K562 (cell line): ENCODE results near the gene TRIP10. TPM values are rescaled to one million over a fixed set of nuclear protein-coding genes. Genes with fewer than 3 reads are reported as not detected.
A peak's percentile ranks its signal among the peaks of the same experiment; 100 is the strongest.

Source experiments
- ATAC-seq: fragments of 200-7000 bp; cut with Tn5 transposase; 3 replicates; pipeline ENCODE4 v1.9.1; 2020; ENCODE audit warnings: moderate library complexity
- BruUV-seq: library from RNA; stranded (reverse); fragments of 400-500 nt; replicated peaks from 2 replicates; lab custom pipeline; 2021; lab: Mats Ljungman, UMichigan
- CTCF ChIA-PET: fragments of 300-600 bp; formaldehyde crosslinking; extraction: SDS; loops from one replicate; lab custom pipeline; 2021; ENCODE audit warnings: low intra/inter-chr PET ratio; lab: Yijun Ruan, JAX
- POLR2A ChIA-PET: fragments of 300-600, 350-650 bp; sonication (Branson Sonifier 250); formaldehyde crosslinking; extraction: SDS; loops from one replicate; lab custom pipeline; 2021; ENCODE audit warnings: antibody characterized with exemption, inconsistent platforms; lab: Yijun Ruan, JAX
- DNase-seq, 4 experiments: peaks; one replicate each; pipeline versions ENCODE4 v3.0.0 to v3.0.0-alpha.2; 2011 to 2018; ENCODE audit warnings: low spot score in 3 of 4, mixed read lengths in 3 of 4; ENCODE audit errors: extremely low read depth in 1 of 4
- FAIRE-seq: peaks from 2 replicates; lab custom pipeline; 2011; peaks lifted over from hg19 to GRCh38; lab: Jason Lieb, UNC
- H2AFZ ChIP-seq: 2 replicates; pipeline ENCODE4 v1.6.0; 2011; ENCODE audit warnings: low read depth, low read length, control low read depth, inconsistent platforms
- H3K27ac ChIP-seq: fragments of 200-600 bp; 3 replicates; pipeline ENCODE4 v1.8.0; 2011; ENCODE audit warnings: low read depth, mild to moderate bottlenecking, control low read depth, inconsistent platforms, low read length, moderate library complexity, mixed read lengths; ENCODE audit errors: extremely low read depth
- H3K27me3 ChIP-seq, 2 experiments: fragments of 300-600 bp in 1 of 2; 2 replicates in 1 of 2; 3 replicates in 1 of 2; pipeline versions ENCODE4 v1.6.0 to v1.8.0; 2011; ENCODE audit warnings: inconsistent platforms in 2 of 2, low read length in 2 of 2, mild to moderate bottlenecking in 1 of 2, mixed read lengths in 1 of 2, moderate library complexity in 1 of 2; ENCODE audit not compliant: control insufficient read depth in 2 of 2, insufficient read depth in 2 of 2
- H3K36me3 ChIP-seq: fragments of 300-600 bp; 3 replicates; pipeline ENCODE4 v1.8.0; 2011; ENCODE audit warnings: mild to moderate bottlenecking, low read length, inconsistent platforms; ENCODE audit not compliant: control insufficient read depth, insufficient read depth
- H3K4me1 ChIP-seq, 2 experiments: fragments of 200-600 bp in 1 of 2; replicated peaks in 1 of 2; 2 replicates in 1 of 2; 3 replicates in 1 of 2; pipeline versions ENCODE4 v1.5.1 to v1.8.0; 2011; ENCODE audit warnings: inconsistent platforms in 2 of 2, low read length in 2 of 2, mild to moderate bottlenecking in 1 of 2, mixed read lengths in 1 of 2, moderate library complexity in 1 of 2; ENCODE audit not compliant: control insufficient read depth in 2 of 2, insufficient read depth in 2 of 2
- H3K4me2 ChIP-seq: 2 replicates; pipeline ENCODE4 v1.6.1; 2011; ENCODE audit warnings: low read length, control low read depth, inconsistent platforms, mixed read lengths; ENCODE audit not compliant: insufficient read depth
- H3K4me3 ChIP-seq: fragments of 200-600 bp; sonication (generic), shearing (Covaris generic); 2 replicates; pipeline ENCODE4 v1.5.1; 2016; ENCODE audit warnings: control low read depth, inconsistent platforms
- H3K79me2 ChIP-seq: fragments of 200-600 bp; 3 replicates; pipeline ENCODE4 v1.8.0; 2011; ENCODE audit warnings: low read length, inconsistent platforms; ENCODE audit not compliant: control insufficient read depth, insufficient read depth
- H3K9ac ChIP-seq, 2 experiments: 2 replicates each; pipeline versions ENCODE4 v1.6.0 to v1.6.1; 2011; ENCODE audit warnings: low read depth in 2 of 2, low read length in 2 of 2, control low read depth in 1 of 2, inconsistent platforms in 1 of 2, mild to moderate bottlenecking in 1 of 2, mixed read lengths in 1 of 2; ENCODE audit not compliant: insufficient read depth in 1 of 2
- H3K9me1 ChIP-seq: one replicate; pipeline ENCODE4 v1.6.0; 2011; ENCODE audit warnings: inconsistent platforms, mild to moderate bottlenecking, low read length, moderate library complexity; ENCODE audit not compliant: control insufficient read depth, insufficient read depth
- H3K9me3 ChIP-seq: replicated peaks from 2 replicates; pipeline ENCODE4 v1.5.1; 2011; ENCODE audit warnings: low read depth, low read length, inconsistent platforms; ENCODE audit not compliant: control insufficient read depth, insufficient read depth
- H4K20me1 ChIP-seq: replicated peaks from 2 replicates; pipeline ENCODE4 v1.6.1; 2011; ENCODE audit warnings: low read length, inconsistent platforms, mixed read lengths; ENCODE audit not compliant: control insufficient read depth, insufficient read depth
- BCOR ChIP-seq: fragments of 450-650 bp; IDR thresholded peaks from 2 replicates; pipeline ENCODE4 v1.6.1; 2016
- HNRNPK ChIP-seq: fragments of 200-400 bp; formaldehyde crosslinking; IDR thresholded peaks from one replicate; pipeline ENCODE4 v1.6.1; 2018; ENCODE audit warnings: mild to moderate bottlenecking, low read depth, low read length; ENCODE audit not compliant: poor library complexity, severe bottlenecking
- KDM1A ChIP-seq, 2 experiments: fragments of 450-650 bp; IDR thresholded peaks; 2 replicates each; pipeline ENCODE4 v1.6.1; 2016; ENCODE audit warnings: mild to moderate bottlenecking in 2 of 2
- MEF2A ChIP-seq: IDR thresholded peaks from 2 replicates; pipeline ENCODE4 v1.6.1; 2011; ENCODE audit warnings: low read depth, mild to moderate bottlenecking, low read length, moderate library complexity; ENCODE audit not compliant: control insufficient read depth
- PYGO2 ChIP-seq: fragments of 450-650 bp; IDR thresholded peaks from 2 replicates; pipeline ENCODE4 v1.6.1; 2016; ENCODE audit warnings: mild to moderate bottlenecking, missing genetic modification characterization, moderate library complexity, missing compliant biosample characterization
- RBM25 ChIP-seq: fragments of 200-400 bp; formaldehyde crosslinking; IDR thresholded peaks from 2 replicates; pipeline ENCODE4 v1.6.1; 2018; ENCODE audit warnings: low read length, low read depth, moderate library complexity; ENCODE audit not compliant: severe bottlenecking
- SAP30 ChIP-seq: fragments of 200-600 bp; sonication (generic); IDR thresholded peaks from 2 replicates; pipeline ENCODE4 v1.6.1; 2012; ENCODE audit warnings: borderline replicate concordance, low read depth, mild to moderate bottlenecking, moderate library complexity, low read length, control low read depth, inconsistent platforms; ENCODE audit not compliant: insufficient read depth, poor library complexity, severe bottlenecking
- ZNF184 ChIP-seq: sonication (generic); formaldehyde crosslinking; IDR thresholded peaks from 2 replicates; pipeline ENCODE4 v1.5.0; 2020; ENCODE audit warnings: missing genetic modification reagents
- ZNF3 ChIP-seq: fragments of 250-450 bp; sonication (Bioruptor Pico); IDR thresholded peaks from 2 replicates; pipeline ENCODE4 v1.5.0; 2021; ENCODE audit warnings: mild to moderate bottlenecking, moderate library complexity
- WGBS: fragments of 100-300 bp; shearing (Covaris generic); methylation state at CpG from one replicate; pipeline ENCODE4 v1.1.6; 2016; ENCODE audit warnings: low coverage, mixed read lengths; ENCODE audit not compliant: insufficient coverage; ENCODE audit errors: missing lambda C conversion rate; 5-methylcytosine and 5-hydroxymethylcytosine counted together
- in situ Hi-C: fragments of 300-500 bp; cut with MboI; formaldehyde crosslinking; loops from 4 replicates; pipeline ENCODE4 v1.15.0; 2018; ENCODE audit warnings: inconsistent platforms, mixed read lengths
- intact Hi-C: fragments of 100-400 bp; cut with micrococcal nuclease; formaldehyde crosslinking; loops from 2 replicates; pipeline ENCODE4 v1.14.2; 2022
- polyA plus RNA-seq, 8 experiments: library from polyadenylated mRNA; depleted of rRNA in 4 of 8; stranded (reverse) in 5 of 8; unstranded in 3 of 8; fragments of >200 nt; fragmentation: Nextera tagmentation in 2 of 8; fragmentation: Illumina TruSeq in 1 of 8; extraction: Ambion mirVana in 2 of 8; extraction: Trizol in 1 of 8; gene quantifications; 2 replicates each; pipeline versions ENCODE4 v1.2.1 to v1.2.3, GENCODE V29; 2011 to 2014; ENCODE audit warnings: inconsistent platforms in 1 of 8, missing spikeins in 1 of 8
- total RNA-seq, 7 experiments: library from RNA; depleted of rRNA in 6 of 7; stranded (reverse); fragments of >200 nt in 6 of 7; fragmentation: Illumina TruSeq in 2 of 7; extraction: Trizol in 2 of 7; gene quantifications; 2 replicates each; pipeline versions ENCODE4 v1.2.1 to v1.2.3, GENCODE V29; 2011 to 2021; ENCODE audit warnings: low replicate concordance in 1 of 7
- TF ChIP-seq, protein P1 (sequence below), 2 experiments: fragments of 450-650 bp in 1 of 2; IDR thresholded peaks; 2 replicates each; pipeline ENCODE4 v1.6.1; 2011 to 2017; ENCODE audit warnings: low read depth in 2 of 2, antibody characterized with exemption in 1 of 2, borderline replicate concordance in 1 of 2, low read length in 1 of 2, mild to moderate bottlenecking in 1 of 2, mixed read lengths in 1 of 2; ENCODE audit not compliant: control insufficient read depth in 1 of 2
- TF ChIP-seq, protein P2 (sequence below): fragments of 250-450 bp; sonication (Bioruptor Pico); IDR thresholded peaks from 2 replicates; pipeline ENCODE4 v1.6.1; 2021; ENCODE audit warnings: mild to moderate bottlenecking

TRIP10 gene
- total and polyA plus RNA-seq, 9 of the 15 experiments (the other 6 are each of a cell fraction or from before 2014, with no cell fraction given), result 1.2 to 66.8 (median 36.1) TPM

DNA sequence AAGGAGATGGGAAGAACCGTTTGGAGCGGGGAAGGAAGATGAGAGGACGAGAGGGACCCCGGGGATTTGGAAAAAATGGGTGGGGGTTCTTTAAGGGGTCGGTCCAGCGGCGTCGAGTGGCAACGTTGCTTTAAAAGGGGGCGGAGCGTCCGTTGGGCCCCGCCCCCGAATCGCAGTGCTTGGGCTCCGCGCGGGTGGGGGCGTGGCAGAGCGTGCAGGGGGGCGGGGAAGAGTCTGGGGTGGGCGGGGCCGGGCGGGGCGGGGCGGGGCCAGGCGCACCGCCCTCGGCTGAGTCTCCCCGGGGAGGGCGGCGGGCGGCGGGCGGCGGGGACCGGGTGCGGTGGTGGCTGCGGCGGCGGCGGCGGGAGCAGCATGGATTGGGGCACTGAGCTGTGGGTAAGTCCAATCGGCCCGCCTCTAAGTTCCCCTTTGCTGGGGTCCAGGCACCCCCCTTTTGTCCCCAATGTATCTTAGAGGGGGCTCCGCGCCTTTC lies at the start of gene TRIP10 (continued):
- TF ChIP-seq MEF2A, result 0 out of 2 replicates have a peak, but pooled peaks have one; percentile 10
- TF ChIP-seq, protein P1, sequence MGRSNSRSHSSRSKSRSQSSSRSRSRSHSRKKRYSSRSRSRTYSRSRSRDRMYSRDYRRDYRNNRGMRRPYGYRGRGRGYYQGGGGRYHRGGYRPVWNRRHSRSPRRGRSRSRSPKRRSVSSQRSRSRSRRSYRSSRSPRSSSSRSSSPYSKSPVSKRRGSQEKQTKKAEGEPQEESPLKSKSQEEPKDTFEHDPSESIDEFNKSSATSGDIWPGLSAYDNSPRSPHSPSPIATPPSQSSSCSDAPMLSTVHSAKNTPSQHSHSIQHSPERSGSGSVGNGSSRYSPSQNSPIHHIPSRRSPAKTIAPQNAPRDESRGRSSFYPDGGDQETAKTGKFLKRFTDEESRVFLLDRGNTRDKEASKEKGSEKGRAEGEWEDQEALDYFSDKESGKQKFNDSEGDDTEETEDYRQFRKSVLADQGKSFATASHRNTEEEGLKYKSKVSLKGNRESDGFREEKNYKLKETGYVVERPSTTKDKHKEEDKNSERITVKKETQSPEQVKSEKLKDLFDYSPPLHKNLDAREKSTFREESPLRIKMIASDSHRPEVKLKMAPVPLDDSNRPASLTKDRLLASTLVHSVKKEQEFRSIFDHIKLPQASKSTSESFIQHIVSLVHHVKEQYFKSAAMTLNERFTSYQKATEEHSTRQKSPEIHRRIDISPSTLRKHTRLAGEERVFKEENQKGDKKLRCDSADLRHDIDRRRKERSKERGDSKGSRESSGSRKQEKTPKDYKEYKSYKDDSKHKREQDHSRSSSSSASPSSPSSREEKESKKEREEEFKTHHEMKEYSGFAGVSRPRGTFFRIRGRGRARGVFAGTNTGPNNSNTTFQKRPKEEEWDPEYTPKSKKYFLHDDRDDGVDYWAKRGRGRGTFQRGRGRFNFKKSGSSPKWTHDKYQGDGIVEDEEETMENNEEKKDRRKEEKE (IDR thresholded peaks at IDR 0.05; ENCODE audit: borderline replicate concordance in 1 of 2, control insufficient read depth in 1 of 2, low read depth in 2 of 2, low read length in 1 of 2), result no peak

DNA sequence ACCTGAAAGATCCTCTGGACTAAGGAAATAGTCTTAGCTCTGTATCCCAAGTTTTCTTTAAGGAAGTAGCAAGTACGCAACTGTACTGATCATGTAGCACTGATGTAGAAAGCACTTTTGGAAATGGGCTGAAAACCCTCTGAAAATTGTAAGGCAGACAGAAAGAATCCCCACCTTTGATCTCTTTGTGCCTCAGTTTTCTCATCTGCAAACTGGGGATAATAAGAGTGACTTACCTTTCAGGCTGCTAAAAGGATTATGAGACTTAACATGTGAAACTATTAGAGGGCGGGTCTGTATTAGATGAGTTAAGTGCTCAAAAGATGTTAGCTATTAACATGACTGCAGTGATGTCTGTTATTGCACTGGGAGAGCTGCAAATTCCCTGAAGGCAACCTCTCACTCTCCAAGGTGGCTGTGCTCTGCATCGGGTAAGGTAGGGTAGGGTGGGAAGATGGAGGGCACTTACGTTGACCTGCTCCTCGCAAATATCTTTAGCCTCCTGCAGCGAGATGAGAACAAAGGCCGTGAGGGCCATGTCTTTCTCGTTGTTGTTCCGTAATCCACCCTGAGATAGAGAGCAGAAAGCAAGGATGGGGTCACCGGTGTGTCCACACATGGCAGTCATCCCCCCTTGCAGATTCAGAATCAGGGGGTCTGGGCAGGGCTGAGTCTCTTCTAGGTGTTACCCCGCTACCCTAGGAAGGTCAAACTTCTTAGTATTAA lies 49.2 kb upstream of the TRIP10 start:
- H2AFZ ChIP-seq, result no peak overlapping the region
- H3K9ac ChIP-seq, result no peak overlapping the region
- DNase-seq (no peak), ATAC-seq (no peak), FAIRE-seq (no peak)
- no peak overlapping the region for H3K4me3 ChIP-seq
- 32% methylated on average over 11 of the region's 11 CpGs for WGBS
- intact Hi-C loops, result no loop called here
- H3K36me3 ChIP-seq, result no peaks in the 10 kb centered on the region
- no peaks in the 10 kb centered on the region for H3K79me2 ChIP-seq
- no peaks in the 10 kb centered on the region for H3K9me1 ChIP-seq
- peaks cover 0 to 21% of the 10 kb centered on the region in 2 experiments; a peak in 2 of 5 replicates for H3K4me1 ChIP-seq
- H3K27ac ChIP-seq, result no peak overlapping the region
- CTCF ChIA-PET, result no interaction called here
- no peaks in the 10 kb centered on the region for H4K20me1 ChIP-seq
- no TSS peak for BruUV-seq
- in situ Hi-C loops, result no loop called here
- H3K4me2 ChIP-seq, result no peak overlapping the region
- no peaks in the 10 kb centered on the region for H3K27me3 ChIP-seq
- no peaks in the 10 kb centered on the region; the same call in 1 of the 2 replicates for H3K9me3 ChIP-seq
- POLR2A ChIA-PET, result interaction anchor here (0.5 kb wide), 1 partner anchor 118 kb away, joined by 3 read pairs; no protein-coding TSS in a partner anchor
- TF ChIP-seq SAP30 (no peak), KDM1A (IDR thresholded peaks at IDR 0.05) (peak in 1 of 2 experiments; percentile 37; a peak in 2 of 4 replicates), PYGO2 (tag) (no peak), ZNF3 (CRISPR knock-in tag) (no peak), RBM25 (peak; percentile 75), HNRNPK (no peak), ZNF184 (CRISPR knock-in tag) (no peak), BCOR (peak; percentile 65; the same call in 1 of the 2 replicates)
- TF ChIP-seq, protein P2, sequence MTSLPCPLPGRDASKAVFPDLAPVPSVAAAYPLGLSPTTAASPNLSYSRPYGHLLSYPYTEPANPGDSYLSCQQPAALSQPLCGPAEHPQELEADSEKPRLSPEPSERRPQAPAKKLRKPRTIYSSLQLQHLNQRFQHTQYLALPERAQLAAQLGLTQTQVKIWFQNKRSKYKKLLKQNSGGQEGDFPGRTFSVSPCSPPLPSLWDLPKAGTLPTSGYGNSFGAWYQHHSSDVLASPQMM (CRISPR knock-in tag), result no peak
